ENCODE measurements around the gene C1QTNF5.

The C1QTNF5 gene

GRCh38 chr11:119318240-119319135 lies 22.2 kb downstream of the C1QTNF5 start:
- DNase-seq (ENCODE audit: low read depth): no peak

- DNase-seq (ENCODE audit: low read depth): no peak
Observed at GRCh38 chr11:119317592-119318239, 23.0 kb downstream of the C1QTNF5 start.

- no peak for DNase-seq (ENCODE audit: low read depth)
Observed at GRCh38 chr11:119316729-119317591, 23.7 kb downstream of the C1QTNF5 start, which contains the start of gene MCAM. Gene MCAM, minus strand, starts transcription at chr11:119317130. Its CDS starts 29 bp downstream, at chr11:119317101.

- DNase-seq (ENCODE audit: low read depth): no peak
Observed at GRCh38 chr11:119316016-119316728, 24.5 kb downstream of the C1QTNF5 start.

- DNase-seq (ENCODE audit: low read depth): no peak
Observed at GRCh38 chr11:119315131-119316015, 25.3 kb downstream of the C1QTNF5 start.

- DNase-seq (ENCODE audit: low read depth): no peak
Observed at GRCh38 chr11:119314726-119315125, 26.0 kb downstream of the C1QTNF5 start.

GRCh38 chr11:119310682-119311052 lies 30.0 kb downstream of the C1QTNF5 start:
- no peak for DNase-seq (ENCODE audit: low read depth)

- DNase-seq (ENCODE audit: low read depth): no peak
Observed at GRCh38 chr11:119309953-119310681, 30.6 kb downstream of the C1QTNF5 start.

- DNase-seq (ENCODE audit: low read depth): no peak
Observed at GRCh38 chr11:119309411-119309810, 31.3 kb downstream of the C1QTNF5 start.

GRCh38 chr11:119307974-119308373 lies 32.7 kb downstream of the C1QTNF5 start:
- DNase-seq (ENCODE audit: low read depth): no peak

- DNase-seq (ENCODE audit: low read depth): no peak
Observed at GRCh38 chr11:119307219-119307618, 33.5 kb downstream of the C1QTNF5 start.

GRCh38 chr11:119306373-119306890 lies 34.3 kb downstream of the C1QTNF5 start:
- DNase-seq (ENCODE audit: low read depth): no peak

GRCh38 chr11:119305556-119306372 lies 34.9 kb downstream of the C1QTNF5 start:
- DNase-seq (ENCODE audit: low read depth): no peak

GRCh38 chr11:119303227-119303718 lies 37.4 kb downstream of the C1QTNF5 start:
- DNase-seq (ENCODE audit: low read depth): no peak

GRCh38 chr11:119300198-119300964 lies 40.3 kb downstream of the C1QTNF5 start:
- DNase-seq (ENCODE audit: low read depth): no peak

- no peak for DNase-seq (ENCODE audit: low read depth)
Observed at GRCh38 chr11:119299416-119299815, 41.3 kb downstream of the C1QTNF5 start.

- no peak for DNase-seq (ENCODE audit: low read depth)
Observed at GRCh38 chr11:119298726-119299125, 42.0 kb downstream of the C1QTNF5 start.

- no peak for DNase-seq (ENCODE audit: low read depth)
Observed at GRCh38 chr11:119297938-119298337, 42.7 kb downstream of the C1QTNF5 start.

Measured in stimulated activated CD8-positive, alpha-beta memory T cell treated with anti-CD3 and anti-CD28 coated beads, Interleukin-15, amount 100 ng/mL, for 1 hour (primary cell).